GM23338 (cell line): ENCODE measurements around the gene POLA1. TPM values are rescaled to one million over a fixed set of nuclear protein-coding genes. Genes with fewer than 3 reads are reported as not detected.

ENCODE experiments used
- ATAC-seq: fragments of 200-7000 bp; cut with Tn5 transposase; 3 replicates; pipeline ENCODE4 v1.9.1; 2020
- DNase-seq: peaks from one replicate; pipeline ENCODE4 v3.0.0-alpha.2; 2015; ENCODE audit warnings: low spot score
- H2AFZ ChIP-seq: fragments of 200-600 bp; sonication (generic); 2 replicates; pipeline ENCODE4 v1.8.0; 2016; ENCODE audit warnings: antibody characterized with exemption, mild to moderate bottlenecking, moderate library complexity
- H3F3A ChIP-seq: fragments of 200-600 bp; sonication (generic); replicated peaks from 2 replicates; pipeline ENCODE4 v1.8.0; 2017; ENCODE audit warnings: antibody characterized with exemption, mixed run types, low read depth
- H3K27ac ChIP-seq: fragments of 200-600 bp; sonication (generic); 2 replicates; pipeline ENCODE4 v1.6.1; 2016; ENCODE audit warnings: low read depth
- H3K27me3 ChIP-seq: fragments of 200-600 bp; sonication (generic); 2 replicates; pipeline ENCODE4 v1.8.0; 2016; ENCODE audit warnings: mild to moderate bottlenecking, mixed run types, moderate library complexity; ENCODE audit not compliant: insufficient read depth
- H3K36me3 ChIP-seq: fragments of 200-600 bp; sonication (generic); 2 replicates; pipeline ENCODE4 v1.8.0; 2016; ENCODE audit warnings: mild to moderate bottlenecking; ENCODE audit not compliant: insufficient read depth
- H3K4me1 ChIP-seq: fragments of 200-600 bp; sonication (generic); 2 replicates; pipeline ENCODE4 v1.8.0; 2016; ENCODE audit warnings: mild to moderate bottlenecking, moderate library complexity; ENCODE audit not compliant: insufficient read depth
- H3K4me2 ChIP-seq: fragments of 200-600 bp; sonication (generic); 2 replicates; pipeline ENCODE4 v1.7.1; 2017; ENCODE audit warnings: mixed run types
- H3K4me3 ChIP-seq: fragments of 200-600 bp; sonication (generic); 2 replicates; pipeline ENCODE4 v1.6.1; 2016; ENCODE audit warnings: mixed run types
- H3K79me2 ChIP-seq: fragments of 200-600 bp; sonication (generic); replicated peaks from 2 replicates; pipeline ENCODE4 v1.8.0; 2017; ENCODE audit warnings: mild to moderate bottlenecking; ENCODE audit not compliant: insufficient read depth
- H3K9me2 ChIP-seq: fragments of 200-600 bp; sonication (generic); 2 replicates; pipeline ENCODE4 v1.8.0; 2017; ENCODE audit not compliant: insufficient read depth
- H4K20me1 ChIP-seq: fragments of 200-600 bp; sonication (generic); replicated peaks from 2 replicates; pipeline ENCODE4 v1.8.0; 2017; ENCODE audit warnings: mild to moderate bottlenecking; ENCODE audit not compliant: insufficient read depth
- H3K27ac Mint-ChIP-seq: 2 replicates; pipeline ENCODE4 v1.8.0; 2020; ENCODE audit warnings: inconsistent platforms, mild to moderate bottlenecking, moderate library complexity, mixed read lengths
- H3K27me3 Mint-ChIP-seq: 3 replicates; pipeline ENCODE4 v1.8.0; 2022; ENCODE audit warnings: low read depth, mild to moderate bottlenecking, moderate library complexity, mixed read lengths, inconsistent platforms; ENCODE audit not compliant: insufficient read depth, poor library complexity
- H3K36me3 Mint-ChIP-seq: 3 replicates; pipeline ENCODE4 v1.8.0; 2021; ENCODE audit warnings: low read depth, mild to moderate bottlenecking, inconsistent platforms, moderate library complexity, mixed read lengths
- H3K4me1 Mint-ChIP-seq: 3 replicates; pipeline ENCODE4 v1.8.0; 2020; ENCODE audit warnings: mild to moderate bottlenecking, inconsistent platforms, mixed read lengths
- H3K4me3 Mint-ChIP-seq: 3 replicates; pipeline ENCODE4 v1.8.0; 2021; ENCODE audit warnings: moderate library complexity, mild to moderate bottlenecking, inconsistent platforms, mixed read lengths
- H3K9me3 Mint-ChIP-seq: 3 replicates; pipeline ENCODE4 v1.8.0; 2020; ENCODE audit warnings: moderate library complexity, mild to moderate bottlenecking, inconsistent platforms, mixed read lengths
- CREB1 ChIP-seq: fragments of 250-450 bp; sonication (Bioruptor Pico); IDR thresholded peaks from 2 replicates; pipeline ENCODE4 v1.5.0; 2020; ENCODE audit warnings: low read depth, mild to moderate bottlenecking, moderate library complexity
- EZH2 ChIP-seq: fragments of 200-600 bp; sonication (generic); IDR thresholded peaks from one replicate; pipeline ENCODE4 v1.8.0; 2017; ENCODE audit warnings: antibody characterized with exemption, mild to moderate bottlenecking, low read depth; ENCODE audit not compliant: unreplicated experiment
- EZH2phosphoT487 ChIP-seq: fragments of 200-600 bp; sonication (generic); IDR thresholded peaks from one replicate; pipeline ENCODE4 v1.8.1; 2018; ENCODE audit warnings: antibody characterized with exemption; ENCODE audit not compliant: unreplicated experiment
- JUNB ChIP-seq: IDR thresholded peaks from one replicate; pipeline ENCODE4 v1.6.1; 2016; ENCODE audit warnings: antibody characterized with exemption; ENCODE audit not compliant: unreplicated experiment
- NANOG ChIP-seq: IDR thresholded peaks from 2 replicates; pipeline ENCODE4 v1.6.1; 2016; ENCODE audit warnings: antibody characterized with exemption, borderline replicate concordance
- POLR2AphosphoS5 ChIP-seq: IDR thresholded peaks from 2 replicates; pipeline ENCODE4 v1.6.1; 2016; ENCODE audit warnings: antibody characterized with exemption, low read depth
- STAT1 ChIP-seq: IDR thresholded peaks from one replicate; pipeline ENCODE4 v1.6.1; 2016; ENCODE audit warnings: antibody characterized with exemption; ENCODE audit not compliant: unreplicated experiment
- ZNF114 ChIP-seq: fragments of 250-450 bp; sonication (Bioruptor Pico); IDR thresholded peaks from 2 replicates; pipeline ENCODE4 v1.5.0; 2020; ENCODE audit warnings: mild to moderate bottlenecking, moderate library complexity
- ZNF331 ChIP-seq: fragments of 250-450 bp; sonication (Bioruptor Pico); IDR thresholded peaks from 2 replicates; pipeline ENCODE4 v1.5.0; 2020; ENCODE audit warnings: low read depth, mild to moderate bottlenecking, moderate library complexity
- polyA plus RNA-seq: library from polyadenylated mRNA; unstranded; fragments of >200 nt; fragmentation: Nextera tagmentation; extraction: Ambion mirVana; gene quantifications from 2 replicates; pipeline ENCODE4 v1.2.1, GENCODE V29; 2016
- total RNA-seq: library from RNA; depleted of rRNA; stranded (reverse); fragments of >200 nt; shearing (Covaris generic); gene quantifications from 2 replicates; pipeline ENCODE4 v1.2.3, GENCODE V29; 2014
- TF ChIP-seq, protein P1 (sequence below): IDR thresholded peaks from one replicate; pipeline ENCODE4 v1.6.1; 2018; ENCODE audit warnings: antibody characterized with exemption; ENCODE audit not compliant: unreplicated experiment
- TF ChIP-seq, protein P2 (sequence below): IDR thresholded peaks from 2 replicates; pipeline ENCODE4 v1.6.1; 2016; ENCODE audit warnings: antibody characterized with exemption
- TF ChIP-seq, protein P3 (sequence below), 2 experiments: fragments of 200-600 bp in 1 of 2; sonication (generic) in 1 of 2; conservative IDR thresholded peaks; 2 replicates each; pipeline versions ENCODE4 v1.5.1 to v1.6.1; 2016 to 2017; ENCODE audit warnings: antibody characterized with exemption in 2 of 2, low read depth in 2 of 2, mild to moderate bottlenecking in 2 of 2, moderate library complexity in 1 of 2

The POLA1 gene
- total and polyA plus RNA-seq, 2 experiments from 2014 or later = 12.6 to 36.6 TPM

GRCh38 chrX:24981030-24981429 is 287.3 kb downstream of the POLA1 start:
- Histone ChIP-seq H3F3A (no peaks in the 10 kb centered on the region), H3K27me3 (no peaks in the 10 kb centered on the region), H4K20me1 (no peaks in the 10 kb centered on the region), H3K4me1 (no peaks in the 10 kb centered on the region), H3K4me3 (no peak overlapping the region), H2AFZ (no peak overlapping the region), H3K9me2 (no peaks in the 10 kb centered on the region), H3K4me2 (no peak overlapping the region), H3K27ac (no peak overlapping the region), H3K79me2 (no peaks in the 10 kb centered on the region), H3K36me3 (no peaks in the 10 kb centered on the region)
- Mint-ChIP-seq H3K4me1 (peaks cover 6% of the 10 kb centered on the region; the same call in 1 of the 3 replicates), H3K9me3 (no peaks in the 10 kb centered on the region), H3K27me3 (no peaks in the 10 kb centered on the region), H3K36me3 (no peaks in the 10 kb centered on the region), H3K27ac (no peak overlapping the region), H3K4me3 (no peak overlapping the region)
- ATAC-seq = no peak
- DNase-seq = no peak
- TF ChIP-seq ZNF114 (no peak), NANOG (no peak), EZH2phosphoT487 (no peak), CREB1 (CRISPR knock-in tag) (no peak), POLR2AphosphoS5 (no peak), STAT1 (no peak), EZH2 (no peak), JUNB (no peak), ZNF331 (CRISPR knock-in tag) (no peak)
- TF ChIP-seq, protein P1, sequence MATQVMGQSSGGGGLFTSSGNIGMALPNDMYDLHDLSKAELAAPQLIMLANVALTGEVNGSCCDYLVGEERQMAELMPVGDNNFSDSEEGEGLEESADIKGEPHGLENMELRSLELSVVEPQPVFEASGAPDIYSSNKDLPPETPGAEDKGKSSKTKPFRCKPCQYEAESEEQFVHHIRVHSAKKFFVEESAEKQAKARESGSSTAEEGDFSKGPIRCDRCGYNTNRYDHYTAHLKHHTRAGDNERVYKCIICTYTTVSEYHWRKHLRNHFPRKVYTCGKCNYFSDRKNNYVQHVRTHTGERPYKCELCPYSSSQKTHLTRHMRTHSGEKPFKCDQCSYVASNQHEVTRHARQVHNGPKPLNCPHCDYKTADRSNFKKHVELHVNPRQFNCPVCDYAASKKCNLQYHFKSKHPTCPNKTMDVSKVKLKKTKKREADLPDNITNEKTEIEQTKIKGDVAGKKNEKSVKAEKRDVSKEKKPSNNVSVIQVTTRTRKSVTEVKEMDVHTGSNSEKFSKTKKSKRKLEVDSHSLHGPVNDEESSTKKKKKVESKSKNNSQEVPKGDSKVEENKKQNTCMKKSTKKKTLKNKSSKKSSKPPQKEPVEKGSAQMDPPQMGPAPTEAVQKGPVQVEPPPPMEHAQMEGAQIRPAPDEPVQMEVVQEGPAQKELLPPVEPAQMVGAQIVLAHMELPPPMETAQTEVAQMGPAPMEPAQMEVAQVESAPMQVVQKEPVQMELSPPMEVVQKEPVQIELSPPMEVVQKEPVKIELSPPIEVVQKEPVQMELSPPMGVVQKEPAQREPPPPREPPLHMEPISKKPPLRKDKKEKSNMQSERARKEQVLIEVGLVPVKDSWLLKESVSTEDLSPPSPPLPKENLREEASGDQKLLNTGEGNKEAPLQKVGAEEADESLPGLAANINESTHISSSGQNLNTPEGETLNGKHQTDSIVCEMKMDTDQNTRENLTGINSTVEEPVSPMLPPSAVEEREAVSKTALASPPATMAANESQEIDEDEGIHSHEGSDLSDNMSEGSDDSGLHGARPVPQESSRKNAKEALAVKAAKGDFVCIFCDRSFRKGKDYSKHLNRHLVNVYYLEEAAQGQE = no peak
- TF ChIP-seq, protein P2, sequence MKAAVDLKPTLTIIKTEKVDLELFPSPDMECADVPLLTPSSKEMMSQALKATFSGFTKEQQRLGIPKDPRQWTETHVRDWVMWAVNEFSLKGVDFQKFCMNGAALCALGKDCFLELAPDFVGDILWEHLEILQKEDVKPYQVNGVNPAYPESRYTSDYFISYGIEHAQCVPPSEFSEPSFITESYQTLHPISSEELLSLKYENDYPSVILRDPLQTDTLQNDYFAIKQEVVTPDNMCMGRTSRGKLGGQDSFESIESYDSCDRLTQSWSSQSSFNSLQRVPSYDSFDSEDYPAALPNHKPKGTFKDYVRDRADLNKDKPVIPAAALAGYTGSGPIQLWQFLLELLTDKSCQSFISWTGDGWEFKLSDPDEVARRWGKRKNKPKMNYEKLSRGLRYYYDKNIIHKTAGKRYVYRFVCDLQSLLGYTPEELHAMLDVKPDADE = no peak
- TF ChIP-seq, protein P3, sequence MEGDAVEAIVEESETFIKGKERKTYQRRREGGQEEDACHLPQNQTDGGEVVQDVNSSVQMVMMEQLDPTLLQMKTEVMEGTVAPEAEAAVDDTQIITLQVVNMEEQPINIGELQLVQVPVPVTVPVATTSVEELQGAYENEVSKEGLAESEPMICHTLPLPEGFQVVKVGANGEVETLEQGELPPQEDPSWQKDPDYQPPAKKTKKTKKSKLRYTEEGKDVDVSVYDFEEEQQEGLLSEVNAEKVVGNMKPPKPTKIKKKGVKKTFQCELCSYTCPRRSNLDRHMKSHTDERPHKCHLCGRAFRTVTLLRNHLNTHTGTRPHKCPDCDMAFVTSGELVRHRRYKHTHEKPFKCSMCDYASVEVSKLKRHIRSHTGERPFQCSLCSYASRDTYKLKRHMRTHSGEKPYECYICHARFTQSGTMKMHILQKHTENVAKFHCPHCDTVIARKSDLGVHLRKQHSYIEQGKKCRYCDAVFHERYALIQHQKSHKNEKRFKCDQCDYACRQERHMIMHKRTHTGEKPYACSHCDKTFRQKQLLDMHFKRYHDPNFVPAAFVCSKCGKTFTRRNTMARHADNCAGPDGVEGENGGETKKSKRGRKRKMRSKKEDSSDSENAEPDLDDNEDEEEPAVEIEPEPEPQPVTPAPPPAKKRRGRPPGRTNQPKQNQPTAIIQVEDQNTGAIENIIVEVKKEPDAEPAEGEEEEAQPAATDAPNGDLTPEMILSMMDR (conservative IDR thresholded peaks at IDR 0.05; ENCODE audit: low read depth in 2 of 2) = no peak
